ENCODE results near the gene TAP2.
A peak's percentile ranks its signal among the peaks of the same experiment; 100 is the strongest.

TAP2 gene

DNA sequence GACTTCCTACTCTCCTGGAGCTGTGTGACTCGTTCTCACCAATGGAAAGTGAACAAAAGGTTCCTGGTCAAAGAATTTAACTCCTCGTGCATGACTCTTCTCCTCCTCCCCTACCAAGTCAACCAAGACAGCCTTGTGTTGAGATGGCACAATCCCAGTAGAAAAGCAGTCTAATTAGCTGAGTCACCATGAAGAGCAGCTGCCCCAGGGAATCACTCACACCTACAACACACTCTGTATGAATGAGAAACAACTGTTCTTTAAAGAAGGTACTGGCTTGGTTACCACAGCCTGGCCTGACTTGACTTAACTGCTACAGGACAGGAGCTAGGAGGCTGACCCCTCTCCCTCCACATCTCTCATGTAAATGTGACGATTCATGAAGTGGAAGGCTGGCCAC is 18.8 kb downstream of the TAP2 start:
- in situ Hi-C loops (cut with MboI; ENCODE audit: low pct_unique_long_range_greater_than_20kb, low sequenced_read_pairs, unreplicated experiment) = no loop called here
- TF ChIP-seq, protein P1, sequence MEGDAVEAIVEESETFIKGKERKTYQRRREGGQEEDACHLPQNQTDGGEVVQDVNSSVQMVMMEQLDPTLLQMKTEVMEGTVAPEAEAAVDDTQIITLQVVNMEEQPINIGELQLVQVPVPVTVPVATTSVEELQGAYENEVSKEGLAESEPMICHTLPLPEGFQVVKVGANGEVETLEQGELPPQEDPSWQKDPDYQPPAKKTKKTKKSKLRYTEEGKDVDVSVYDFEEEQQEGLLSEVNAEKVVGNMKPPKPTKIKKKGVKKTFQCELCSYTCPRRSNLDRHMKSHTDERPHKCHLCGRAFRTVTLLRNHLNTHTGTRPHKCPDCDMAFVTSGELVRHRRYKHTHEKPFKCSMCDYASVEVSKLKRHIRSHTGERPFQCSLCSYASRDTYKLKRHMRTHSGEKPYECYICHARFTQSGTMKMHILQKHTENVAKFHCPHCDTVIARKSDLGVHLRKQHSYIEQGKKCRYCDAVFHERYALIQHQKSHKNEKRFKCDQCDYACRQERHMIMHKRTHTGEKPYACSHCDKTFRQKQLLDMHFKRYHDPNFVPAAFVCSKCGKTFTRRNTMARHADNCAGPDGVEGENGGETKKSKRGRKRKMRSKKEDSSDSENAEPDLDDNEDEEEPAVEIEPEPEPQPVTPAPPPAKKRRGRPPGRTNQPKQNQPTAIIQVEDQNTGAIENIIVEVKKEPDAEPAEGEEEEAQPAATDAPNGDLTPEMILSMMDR (IDR thresholded peaks at IDR 0.05; ENCODE audit: extremely low read depth, insufficient read depth, missing control alignments) = no peak
- no peak for DNase-seq (ENCODE audit: low spot score)

DNA sequence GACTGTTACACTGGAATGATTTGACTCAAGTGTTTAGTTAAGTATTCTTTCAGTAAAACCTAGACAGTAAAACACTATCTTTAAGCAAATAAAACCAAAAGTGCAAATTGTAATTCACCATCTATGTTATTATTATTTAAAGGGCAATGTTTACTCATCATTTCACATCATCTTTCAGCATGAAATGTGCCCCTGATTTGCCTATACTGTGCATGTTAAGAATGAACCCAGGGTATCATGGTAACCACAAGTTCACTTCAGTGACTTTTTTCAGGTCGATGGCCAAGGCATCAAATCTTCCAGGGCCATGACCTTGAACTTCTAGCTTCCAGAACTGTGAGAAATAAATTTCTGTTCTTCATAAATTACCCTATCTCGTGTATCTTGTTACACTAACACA is 19.7 kb downstream of the TAP2 start:
- in situ Hi-C loops (cut with MboI; ENCODE audit: low pct_unique_long_range_greater_than_20kb, low sequenced_read_pairs, unreplicated experiment) = no loop called here
- no peak for DNase-seq (ENCODE audit: low spot score)
- TF ChIP-seq, protein P1 (IDR thresholded peaks at IDR 0.05; ENCODE audit: extremely low read depth, insufficient read depth, missing control alignments) = no peak

DNA sequence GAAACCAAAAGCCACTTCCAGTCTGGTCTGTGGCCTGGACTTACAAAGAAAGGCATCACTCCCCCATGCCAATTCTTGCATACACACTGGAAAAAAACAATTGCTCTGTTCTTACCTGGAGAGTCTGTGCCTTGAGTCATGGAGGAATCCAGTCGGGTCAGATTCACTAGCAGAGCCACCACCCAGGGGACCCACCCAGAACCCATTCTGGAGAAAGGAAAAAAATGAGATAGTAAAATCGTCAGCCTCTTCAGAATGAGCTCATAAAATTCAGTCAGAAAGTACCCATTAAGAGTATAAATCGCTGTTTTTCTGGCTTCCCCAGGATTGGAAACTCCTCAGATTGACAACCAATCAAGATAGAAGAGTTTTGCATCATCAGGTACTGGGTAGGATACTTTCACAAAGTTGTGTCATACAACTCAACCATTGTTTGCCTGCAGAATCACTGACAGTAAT is 21.8 kb downstream of the TAP2 start, which contains the start of gene HLA-DOB:
TSS of gene HLA-DOB (minus strand) at position 257 of the 459 bp plus-strand sequence. CDS start at position 206, 51 bp downstream.
- TF ChIP-seq, protein P1 (IDR thresholded peaks at IDR 0.05; ENCODE audit: extremely low read depth, insufficient read depth, missing control alignments) = no peak
- in situ Hi-C loops (cut with MboI; ENCODE audit: low pct_unique_long_range_greater_than_20kb, low sequenced_read_pairs, unreplicated experiment) = no loop called here
- DNase-seq (ENCODE audit: low spot score) = peak; percentile 83

DNA sequence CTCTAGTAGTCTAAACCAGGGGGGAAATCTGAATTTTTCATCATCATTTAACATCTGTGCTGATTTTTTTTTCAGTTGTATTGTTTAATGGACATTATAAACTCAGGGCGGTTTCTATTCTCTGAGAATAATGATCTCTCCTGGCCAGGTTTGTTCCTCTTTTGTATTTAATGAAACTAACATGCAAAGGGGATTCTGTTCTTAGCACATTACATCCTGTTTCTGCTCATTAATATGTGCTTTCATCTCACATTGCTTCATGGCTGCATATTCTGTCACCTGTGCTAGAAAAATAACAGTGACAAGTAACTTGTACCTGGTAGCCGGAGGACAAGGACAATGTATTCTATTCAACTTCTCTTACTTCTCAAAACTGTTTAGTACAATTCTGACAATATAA is 22.5 kb downstream of the TAP2 start:
- DNase-seq (ENCODE audit: low spot score) = peak; percentile 58
- TF ChIP-seq, protein P1 (IDR thresholded peaks at IDR 0.05; ENCODE audit: extremely low read depth, insufficient read depth, missing control alignments) = no peak
- in situ Hi-C loops (cut with MboI; ENCODE audit: low pct_unique_long_range_greater_than_20kb, low sequenced_read_pairs, unreplicated experiment) = no loop called here

DNA sequence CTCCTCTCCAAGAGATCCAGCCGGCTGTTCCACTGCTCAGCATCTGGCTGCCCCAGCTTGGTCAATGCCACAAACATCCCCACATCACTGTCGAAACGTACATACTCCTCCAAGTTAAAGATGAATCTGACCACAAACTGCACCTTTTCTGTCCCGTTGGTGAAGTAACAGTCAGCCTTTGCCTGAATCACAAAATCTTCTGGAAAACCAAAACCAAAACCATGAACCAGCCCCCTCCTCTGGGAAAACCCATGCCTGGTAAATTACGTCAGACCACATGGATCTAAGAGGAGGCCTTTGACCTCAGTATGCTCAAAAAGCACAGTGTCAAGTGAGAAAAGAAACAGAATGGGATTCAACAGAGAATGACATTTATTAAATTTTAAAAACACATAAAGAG is 23.4 kb downstream of the TAP2 start:
- no peak for DNase-seq (ENCODE audit: low spot score)
- TF ChIP-seq, protein P1 (IDR thresholded peaks at IDR 0.05; ENCODE audit: extremely low read depth, insufficient read depth, missing control alignments) = no peak
- in situ Hi-C loops (cut with MboI; ENCODE audit: low pct_unique_long_range_greater_than_20kb, low sequenced_read_pairs, unreplicated experiment) = no loop called here

DNA sequence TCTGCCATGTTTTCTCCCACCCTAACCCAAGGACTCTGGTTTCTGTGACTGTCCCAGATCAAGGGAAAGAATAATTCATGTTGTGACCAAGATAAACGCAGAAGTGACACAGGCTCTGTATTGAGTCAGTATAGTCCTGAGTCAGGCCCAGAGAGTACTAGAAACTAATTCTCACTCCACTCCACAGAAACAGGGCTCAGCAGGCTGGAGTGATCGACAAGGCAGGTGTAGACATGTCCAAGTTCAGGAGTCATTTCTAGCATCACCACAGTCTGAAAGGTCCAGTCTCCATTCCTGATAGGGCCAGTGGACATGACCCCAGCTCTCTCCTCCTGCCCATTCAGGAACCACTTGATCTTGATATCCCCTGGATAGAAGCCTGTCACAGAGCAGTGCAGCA is 24.4 kb downstream of the TAP2 start:
- TF ChIP-seq, protein P1 (IDR thresholded peaks at IDR 0.05; ENCODE audit: extremely low read depth, insufficient read depth, missing control alignments) = no peak
- no peak for DNase-seq (ENCODE audit: low spot score)
- in situ Hi-C loops (cut with MboI; ENCODE audit: low pct_unique_long_range_greater_than_20kb, low sequenced_read_pairs, unreplicated experiment) = no loop called here

DNA sequence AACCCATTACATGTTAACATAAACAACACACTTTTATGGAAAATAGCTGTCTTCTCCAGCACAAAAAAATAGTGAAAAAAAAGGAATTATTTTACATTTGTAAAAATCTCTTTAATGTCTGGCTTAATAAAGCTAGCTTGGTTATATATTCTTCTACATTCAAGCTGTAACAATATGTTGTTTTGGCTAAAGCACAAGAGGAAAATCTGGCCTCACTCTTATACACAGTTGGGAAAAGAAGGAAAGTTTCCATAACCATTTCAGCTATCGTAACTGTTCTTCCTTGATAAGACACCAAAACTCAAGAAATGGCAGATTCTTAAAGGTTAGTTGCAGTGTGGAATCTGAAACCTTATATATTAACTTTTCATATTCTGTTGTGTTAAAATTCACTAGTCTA is 29.4 kb downstream of the TAP2 start:
- in situ Hi-C loops (cut with MboI; ENCODE audit: low pct_unique_long_range_greater_than_20kb, low sequenced_read_pairs, unreplicated experiment) = no loop called here
- no peak for DNase-seq (ENCODE audit: low spot score)
- TF ChIP-seq, protein P1 (IDR thresholded peaks at IDR 0.05; ENCODE audit: extremely low read depth, insufficient read depth, missing control alignments) = no peak

All from GM13977 (cell line).